GM21576 (cell line): ENCODE data around the gene FANCC.
"Not testable (repeated sequence)": the region's sequence is repeated elsewhere in the genome, so short reads cannot be mapped to it uniquely, and the experiment has no call there.

ENCODE experiments used
- ATAC-seq: cut with Tn5 transposase; IDR thresholded peaks from one replicate; pipeline ENCODE4 v1.9.1; 2021; ENCODE audit warnings: mild to moderate bottlenecking, moderate library complexity; ENCODE audit not compliant: unreplicated experiment

Gene FANCC

GRCh38 chr9:95284162-95285080 is 33.1 kb downstream of the FANCC start:
- ATAC-seq = no peak

- ATAC-seq = no peak
Measured at GRCh38 chr9:95283673-95284072, 33.8 kb downstream of the FANCC start.

DNA sequence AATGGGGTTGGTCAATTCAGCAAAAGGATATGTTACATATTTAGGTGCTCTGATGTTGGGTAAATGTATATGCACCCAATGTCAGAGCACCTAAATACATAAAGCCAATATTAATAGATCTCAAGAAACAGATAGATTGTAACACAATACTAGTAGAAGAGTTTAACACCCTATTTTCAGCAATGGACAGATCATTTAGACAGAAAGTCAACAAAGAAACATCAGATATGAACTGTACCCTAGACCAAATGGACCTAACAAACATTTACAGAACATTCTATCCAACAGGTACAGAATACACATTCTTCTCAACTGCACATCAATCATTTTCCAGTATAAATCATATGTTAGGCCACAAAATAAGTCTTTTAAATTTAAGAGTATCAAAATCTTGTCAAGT is 35.2 kb downstream of the FANCC start:
- no peak for ATAC-seq

GRCh38 chr9:95280745-95281144 is 36.8 kb downstream of the FANCC start:
- no peak for ATAC-seq

GRCh38 chr9:95277509-95277908 is 40.0 kb downstream of the FANCC start:
- no peak for ATAC-seq

DNA sequence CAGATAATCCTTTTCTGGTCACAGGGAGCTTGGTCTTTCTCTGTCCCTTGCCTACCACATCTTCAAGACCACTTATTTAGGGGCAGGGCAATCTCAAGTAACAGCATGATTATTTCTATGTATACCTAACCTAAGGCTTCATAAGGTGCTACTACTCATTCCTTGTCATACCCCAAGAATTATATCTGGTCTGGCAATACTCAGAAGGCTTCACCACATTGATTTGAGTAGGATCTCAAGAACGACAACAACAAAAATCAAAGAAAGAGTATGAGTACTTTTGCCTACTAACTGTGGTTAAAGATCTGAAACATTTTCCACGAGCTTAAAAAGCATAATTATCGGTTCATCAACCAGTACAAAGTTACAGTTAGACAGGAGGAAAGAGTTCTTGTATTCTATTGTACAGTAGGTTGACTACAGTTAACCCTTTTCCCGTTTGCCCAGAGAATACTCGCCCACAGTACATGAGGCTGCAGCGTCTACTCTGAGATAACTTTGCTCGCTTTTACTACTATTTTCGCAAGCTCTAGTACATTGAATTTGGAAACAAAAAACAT is 41.0 kb downstream of the FANCC start:
- ATAC-seq = no peak

DNA sequence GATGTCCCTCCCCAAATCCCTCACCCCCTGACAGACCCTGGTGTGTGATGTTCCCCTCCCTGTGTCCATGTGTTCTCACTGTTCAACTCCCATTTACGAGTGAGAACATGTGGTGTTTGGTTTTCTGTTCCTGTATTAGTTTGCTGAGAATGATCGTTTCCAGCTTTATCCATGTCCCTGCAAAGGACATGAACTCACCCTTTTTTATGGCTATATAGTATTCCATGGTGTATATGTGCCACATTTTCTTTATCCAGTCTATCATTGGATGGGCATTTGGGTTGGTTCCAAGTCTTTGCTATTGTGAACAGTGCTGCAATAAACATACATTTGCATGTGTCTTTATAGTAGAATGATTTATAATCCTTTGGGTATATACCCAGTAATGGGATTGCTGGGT is 43.3 kb downstream of the FANCC start:
- not testable (repeated sequence) for ATAC-seq

DNA sequence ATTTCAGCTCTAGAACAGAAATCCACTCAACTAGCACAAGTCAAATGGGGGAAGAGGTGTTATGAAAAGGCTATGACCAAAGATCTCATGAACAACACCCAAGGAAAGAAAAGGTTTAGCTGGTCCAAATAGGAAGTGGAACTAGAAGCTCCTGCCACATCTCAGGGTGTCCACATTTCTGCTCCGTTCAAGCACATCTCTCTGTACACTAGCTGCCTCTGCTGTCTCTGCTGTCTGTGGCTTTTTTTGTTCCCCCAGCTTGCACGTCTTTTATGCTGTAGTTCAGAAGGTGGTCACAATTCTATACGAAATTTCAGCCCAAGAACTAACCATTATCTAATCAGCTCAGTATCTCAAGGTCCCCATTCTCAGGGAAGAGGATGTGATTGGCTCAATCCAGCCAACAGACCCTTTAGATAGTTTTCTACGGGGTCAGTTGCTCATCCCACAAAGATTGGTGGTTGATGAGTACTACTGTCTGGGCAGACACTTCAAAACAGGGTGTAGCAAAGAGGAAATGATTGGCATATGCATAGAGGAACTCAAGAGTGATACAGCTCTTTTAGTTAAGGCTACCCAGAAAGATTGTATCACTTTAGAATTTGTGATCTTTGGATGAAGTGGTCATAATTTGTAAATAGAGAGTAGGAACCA is 44.0 kb downstream of the FANCC start:
- no peak for ATAC-seq

- ATAC-seq = no peak
Measured at GRCh38 chr9:95272830-95273229, 44.7 kb downstream of the FANCC start.

- no peak for ATAC-seq
Measured at GRCh38 chr9:95270790-95271189, 46.7 kb downstream of the FANCC start.

DNA sequence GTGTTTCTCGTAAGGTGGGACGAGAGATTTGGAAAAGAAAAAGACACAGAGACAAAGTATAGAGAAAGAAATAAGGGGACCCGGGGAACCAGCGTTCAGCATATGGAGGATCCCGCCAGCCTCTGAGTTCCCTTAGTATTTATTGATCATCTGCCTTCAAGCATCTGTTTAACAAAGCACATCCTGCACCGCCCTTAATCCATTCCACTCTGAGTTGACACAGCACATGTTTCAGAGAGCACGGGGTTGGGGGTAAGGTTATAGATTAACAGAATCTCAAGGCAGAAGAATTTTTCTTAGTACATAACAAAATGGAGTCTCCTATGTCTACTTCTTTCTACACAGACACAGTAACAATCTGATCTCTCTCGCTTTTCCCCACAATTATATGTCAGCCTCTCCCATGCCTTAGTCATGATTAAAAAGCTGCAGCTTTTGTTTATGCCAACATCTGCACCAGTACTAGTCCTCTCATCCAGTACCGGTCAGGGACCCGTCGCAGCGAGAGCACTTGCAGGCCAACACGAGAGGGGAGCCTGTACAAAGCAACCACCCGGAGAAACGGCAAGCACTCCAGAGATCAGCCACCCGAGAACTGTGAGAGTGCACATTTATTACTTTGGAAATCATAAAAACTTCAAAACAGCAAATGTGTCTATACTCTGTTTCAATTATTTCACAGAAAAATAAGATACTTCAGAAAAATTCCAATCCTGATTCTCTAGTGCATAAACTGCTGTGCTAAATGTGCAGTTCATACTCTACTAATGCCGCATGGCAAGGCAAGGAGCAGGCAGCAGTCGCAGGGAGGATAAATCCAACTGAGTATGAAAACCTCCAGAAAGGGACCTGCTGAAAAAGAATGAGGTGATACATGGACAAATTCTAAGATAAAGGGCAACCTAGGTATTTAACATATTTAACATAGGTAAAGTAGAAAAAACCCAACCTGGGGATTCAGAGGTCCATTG is 47.4 kb downstream of the FANCC start:
- not testable (repeated sequence) for ATAC-seq

- no peak for ATAC-seq
Measured at GRCh38 chr9:95268681-95269080, 48.8 kb downstream of the FANCC start.

DNA sequence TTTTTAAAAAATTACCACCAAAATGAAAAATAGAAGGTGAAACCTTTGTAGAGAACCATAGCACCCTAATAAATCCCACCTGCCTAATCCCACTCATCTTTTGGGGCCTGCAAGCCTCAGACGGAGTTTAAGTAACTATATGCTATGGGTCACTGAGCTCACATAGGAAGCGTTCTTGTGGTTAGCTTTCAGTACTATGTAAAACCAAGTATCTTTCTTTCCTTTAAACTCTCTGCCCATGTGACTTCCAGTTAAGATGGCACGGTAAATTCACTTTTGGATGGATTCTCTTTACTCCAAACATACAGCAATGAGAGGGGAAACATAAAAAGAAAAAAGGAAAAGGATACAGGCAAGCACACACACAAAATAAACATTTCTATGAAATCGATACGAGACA is 50.9 kb downstream of the FANCC start:
- ATAC-seq = peak; percentile 71

- no peak for ATAC-seq
Measured at GRCh38 chr9:95265960-95266359, 51.5 kb downstream of the FANCC start.

DNA sequence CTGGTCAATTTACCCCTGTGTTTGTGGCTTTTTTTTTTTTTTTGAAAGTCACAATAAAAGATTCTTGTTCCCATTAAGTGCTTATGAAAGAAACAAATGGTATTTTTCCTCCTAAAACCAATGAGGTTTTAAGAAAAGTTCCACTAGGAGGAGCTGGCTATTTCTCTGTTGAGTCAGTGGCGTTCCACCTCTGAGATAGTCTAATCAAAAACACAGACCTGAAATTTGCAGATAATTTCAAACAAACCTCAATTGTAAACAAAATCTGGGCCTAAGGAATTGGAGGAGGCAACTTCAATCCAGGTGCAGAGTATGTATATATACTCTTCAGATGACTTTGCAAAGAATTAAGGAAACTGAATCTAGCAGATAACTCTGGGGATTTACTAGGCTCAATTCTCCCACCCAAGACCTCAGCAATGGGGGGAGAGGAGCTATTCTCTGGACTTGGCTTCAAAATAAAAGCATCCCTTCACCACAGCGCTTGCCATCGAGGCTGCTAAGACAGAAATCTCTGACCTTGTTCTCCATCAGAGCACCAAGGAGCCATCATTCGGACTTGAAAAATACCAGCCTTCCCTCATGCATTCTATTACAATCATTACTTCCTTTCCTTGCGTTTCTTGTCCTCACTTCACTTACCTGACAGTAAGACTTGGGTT is 52.4 kb downstream of the FANCC start:
- ATAC-seq = no peak

DNA sequence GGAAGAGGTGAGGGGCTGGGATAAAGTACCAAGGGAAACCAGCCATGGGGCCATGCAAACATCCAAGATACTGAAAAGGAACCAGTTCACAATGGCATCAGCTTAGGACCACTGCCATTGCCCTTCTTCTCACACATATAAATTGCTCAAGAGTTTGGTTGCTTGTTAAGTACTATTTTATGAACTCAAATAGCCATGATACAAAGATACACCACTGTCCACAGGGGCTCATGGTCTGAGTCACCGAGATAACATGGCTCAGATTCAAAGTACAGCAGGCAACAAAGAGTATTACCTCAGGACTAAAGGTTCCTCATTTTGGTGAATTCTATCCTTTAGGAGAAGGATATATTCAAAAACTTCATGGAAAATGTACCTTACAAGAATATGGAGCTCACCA is 55.6 kb downstream of the FANCC start:
- ATAC-seq = no peak

GRCh38 chr9:95250462-95251221 is 66.9 kb downstream of the FANCC start:
- no peak for ATAC-seq

DNA sequence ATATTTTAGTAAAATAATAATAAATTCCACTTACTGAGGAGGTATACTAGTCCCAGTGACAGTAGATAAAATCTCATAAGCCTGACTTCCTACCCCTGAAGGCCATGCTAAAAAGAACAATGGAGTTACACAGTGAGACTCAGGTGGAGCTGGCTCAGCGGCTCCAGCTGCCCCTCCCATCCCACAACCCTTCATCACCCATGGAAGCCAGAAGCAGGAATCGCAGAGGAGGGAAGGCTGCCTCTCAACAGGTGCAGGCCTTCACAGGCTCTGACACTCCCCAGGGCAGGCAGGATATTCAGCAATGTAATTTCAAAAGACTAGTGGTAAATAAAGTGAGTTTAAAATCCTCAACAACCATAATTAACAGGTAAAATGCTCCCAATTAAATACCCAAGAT is 67.5 kb downstream of the FANCC start:
- ATAC-seq = no peak

DNA sequence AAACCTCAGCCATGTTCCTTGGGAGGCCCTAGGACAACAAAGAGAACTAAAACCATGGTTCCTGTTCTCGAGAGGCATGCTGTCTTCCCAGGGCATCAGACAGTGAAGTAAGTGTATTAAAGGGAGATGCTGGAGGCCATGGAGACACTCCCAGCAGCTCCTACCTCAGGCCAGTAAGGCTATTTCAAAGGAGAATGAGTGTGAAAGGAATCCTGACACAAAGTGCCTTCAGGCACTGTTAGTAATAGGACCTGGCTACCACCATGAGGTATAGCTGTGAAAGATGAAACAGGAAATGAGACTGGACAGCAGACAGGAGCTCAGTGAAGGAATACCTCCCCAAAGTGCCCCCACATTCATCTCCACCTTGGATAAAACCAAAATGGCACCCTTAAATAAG is 71.0 kb downstream of the FANCC start:
- ATAC-seq = no peak

DNA sequence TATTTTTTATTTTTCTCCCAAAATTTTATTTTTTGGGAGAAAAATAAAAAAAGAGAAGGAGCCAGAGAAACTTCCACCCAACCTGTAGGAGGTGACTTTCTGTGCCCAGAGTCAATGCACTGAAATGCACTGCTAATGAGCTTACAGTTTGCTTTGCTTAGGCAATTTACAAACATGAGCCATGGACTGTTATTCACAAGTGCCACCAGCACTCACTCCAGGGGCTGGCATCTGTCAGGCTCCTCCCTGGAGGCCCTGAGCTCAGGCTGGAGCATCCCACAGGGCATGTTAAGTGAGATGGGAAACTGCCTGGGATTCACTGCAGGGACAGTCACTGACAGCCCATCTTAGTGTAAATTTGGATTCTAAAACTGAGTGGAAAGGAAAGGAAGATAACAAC is 74.9 kb downstream of the FANCC start:
- no peak for ATAC-seq
